Fibroblast of the aortic adventitia (primary cell): Measurements from ENCODE around the gene SLIT3. TPM values are rescaled to one million over a fixed set of nuclear protein-coding genes. Genes with fewer than 3 reads are reported as not detected.

Source experiments
- DNase-seq: peaks from one replicate; pipeline ENCODE4 v3.0.0-alpha.2; 2010; ENCODE audit warnings: low read depth
- H3K4me3 ChIP-seq: 2 replicates; pipeline ENCODE4 v1.5.1; 2011; ENCODE audit warnings: low read depth, mild to moderate bottlenecking, control low read depth, low read length, moderate library complexity
- total RNA-seq: library from RNA; depleted of rRNA; stranded (reverse); fragments of >200 nt; gene quantifications from 2 replicates; pipeline ENCODE4 v1.2.3, GENCODE V29; 2012; ENCODE audit warnings: low replicate concordance
- TF ChIP-seq, protein P1 (sequence below): IDR thresholded peaks from 2 replicates; pipeline ENCODE4 v1.5.1; 2011; ENCODE audit warnings: mild to moderate bottlenecking, low read length, control low read depth, inconsistent platforms; ENCODE audit not compliant: insufficient read depth

SLIT3 gene
- total RNA-seq, 1 donor: 65.3 TPM

DNA sequence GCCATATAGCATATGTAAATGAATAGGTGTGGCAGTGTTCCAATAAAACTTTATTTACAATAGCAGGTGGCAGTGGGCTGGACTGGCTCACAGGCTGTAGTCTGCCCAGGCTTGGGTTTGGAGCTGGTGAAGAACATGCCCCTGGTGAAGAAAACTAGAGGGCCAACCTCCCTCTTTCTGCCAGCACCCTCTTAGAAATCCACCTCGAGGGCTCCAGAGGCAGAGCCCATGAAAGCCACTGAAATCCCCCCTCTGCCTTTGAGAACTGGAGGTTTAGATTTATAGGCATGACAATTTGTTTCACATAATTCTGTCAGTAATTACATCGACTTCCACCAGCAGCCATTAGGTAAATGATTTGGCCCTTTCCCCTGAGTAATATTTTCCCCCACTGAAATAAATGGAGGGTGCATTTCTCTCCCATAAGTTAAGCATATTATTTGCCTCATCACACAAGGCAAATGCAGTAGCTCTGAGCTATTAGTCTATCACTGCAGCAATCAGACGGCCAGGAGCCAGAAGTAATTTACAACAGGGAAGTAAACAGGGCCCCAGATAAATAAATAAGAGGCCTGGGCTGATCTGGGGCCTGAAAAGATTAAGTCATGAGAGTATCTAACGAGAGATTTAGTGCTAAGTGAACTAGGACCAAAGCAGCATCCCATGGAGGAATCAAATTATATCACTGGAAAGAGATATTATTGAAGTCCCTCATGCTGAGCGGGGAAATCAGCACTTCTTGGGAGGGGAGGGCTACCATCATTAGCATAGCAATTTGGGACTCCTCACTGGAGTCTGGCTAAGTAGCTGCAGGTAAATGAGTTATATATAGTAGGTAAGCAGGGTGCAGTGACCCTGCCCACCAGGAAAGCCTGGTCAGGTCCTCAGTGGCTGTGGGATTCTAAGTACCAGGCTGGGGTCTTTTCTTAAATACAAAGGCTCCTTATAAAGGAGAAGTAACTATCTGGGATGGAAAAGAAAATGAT lies 123.9 kb downstream of the SLIT3 start:
- TF ChIP-seq, protein P1, sequence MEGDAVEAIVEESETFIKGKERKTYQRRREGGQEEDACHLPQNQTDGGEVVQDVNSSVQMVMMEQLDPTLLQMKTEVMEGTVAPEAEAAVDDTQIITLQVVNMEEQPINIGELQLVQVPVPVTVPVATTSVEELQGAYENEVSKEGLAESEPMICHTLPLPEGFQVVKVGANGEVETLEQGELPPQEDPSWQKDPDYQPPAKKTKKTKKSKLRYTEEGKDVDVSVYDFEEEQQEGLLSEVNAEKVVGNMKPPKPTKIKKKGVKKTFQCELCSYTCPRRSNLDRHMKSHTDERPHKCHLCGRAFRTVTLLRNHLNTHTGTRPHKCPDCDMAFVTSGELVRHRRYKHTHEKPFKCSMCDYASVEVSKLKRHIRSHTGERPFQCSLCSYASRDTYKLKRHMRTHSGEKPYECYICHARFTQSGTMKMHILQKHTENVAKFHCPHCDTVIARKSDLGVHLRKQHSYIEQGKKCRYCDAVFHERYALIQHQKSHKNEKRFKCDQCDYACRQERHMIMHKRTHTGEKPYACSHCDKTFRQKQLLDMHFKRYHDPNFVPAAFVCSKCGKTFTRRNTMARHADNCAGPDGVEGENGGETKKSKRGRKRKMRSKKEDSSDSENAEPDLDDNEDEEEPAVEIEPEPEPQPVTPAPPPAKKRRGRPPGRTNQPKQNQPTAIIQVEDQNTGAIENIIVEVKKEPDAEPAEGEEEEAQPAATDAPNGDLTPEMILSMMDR: no peak
- H3K4me3 ChIP-seq: no peak overlapping the region
- DNase-seq: no peak

DNA sequence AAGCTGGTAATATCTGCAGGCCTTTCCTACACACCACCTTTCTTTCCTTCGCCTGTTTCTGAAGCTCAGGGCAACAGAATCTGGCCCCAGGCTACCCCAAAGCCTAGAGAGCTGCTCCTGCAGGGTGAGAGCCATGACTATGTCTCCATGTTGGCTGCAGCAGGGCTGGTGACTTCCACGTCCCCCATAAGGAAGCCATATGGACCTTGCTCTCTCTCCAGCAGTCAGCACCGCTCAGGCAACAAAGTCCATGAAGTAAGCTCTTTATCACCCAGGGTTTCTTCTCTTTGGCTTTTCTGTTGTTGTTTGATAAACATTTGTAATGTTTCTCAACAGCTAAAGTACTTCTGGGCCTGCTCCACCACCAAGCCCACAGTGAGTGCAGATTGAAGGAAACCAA lies 125.2 kb downstream of the SLIT3 start:
- DNase-seq: no peak
- TF ChIP-seq, protein P1: no peak
- H3K4me3 ChIP-seq: no peak overlapping the region

- DNase-seq: no peak
- TF ChIP-seq, protein P1: no peak
- H3K4me3 ChIP-seq: no peak overlapping the region
Measured at GRCh38 chr5:169174923-169175322, 126.0 kb downstream of the SLIT3 start.

DNA sequence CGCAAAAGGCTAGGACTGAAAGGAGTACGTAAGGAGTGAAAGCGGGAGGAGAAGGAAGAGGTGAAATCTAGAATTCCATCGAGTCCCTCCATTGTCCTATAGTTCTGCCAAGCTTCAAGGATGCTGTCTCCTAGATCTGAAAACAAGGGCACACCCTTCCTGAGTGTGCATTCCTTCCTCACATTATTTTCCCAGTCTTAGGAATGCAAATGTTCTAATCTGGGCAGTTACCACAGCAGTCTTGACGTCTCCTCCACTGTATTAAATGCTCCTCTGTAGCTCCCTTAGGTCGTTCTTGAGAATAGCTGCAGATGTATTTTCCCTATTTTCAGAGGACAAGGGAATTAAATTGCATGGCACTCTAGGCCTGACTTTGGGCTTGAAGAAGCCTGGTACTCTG lies 127.6 kb downstream of the SLIT3 start:
- DNase-seq: peak; percentile 81
- H3K4me3 ChIP-seq: no peak overlapping the region
- TF ChIP-seq, protein P1: no peak

DNA sequence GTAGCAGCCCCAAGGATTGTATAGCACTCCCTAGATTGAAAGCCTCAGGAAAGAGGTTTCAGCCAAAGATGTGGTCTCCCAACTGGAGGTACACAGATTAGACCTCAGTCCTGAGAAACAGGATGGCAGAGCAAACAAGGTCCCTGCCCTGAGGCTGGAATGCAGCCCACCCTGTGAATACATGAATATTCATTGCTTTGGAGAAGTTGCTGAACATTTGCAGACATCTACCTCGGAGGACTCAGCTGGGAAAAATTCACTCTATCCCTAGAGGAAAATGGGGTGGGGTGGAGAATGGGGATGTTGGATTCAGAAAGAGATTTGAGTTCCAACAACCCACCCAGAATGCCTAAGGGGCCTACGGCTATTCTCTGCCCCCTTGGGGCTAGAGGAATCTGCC lies 129.4 kb downstream of the SLIT3 start:
- TF ChIP-seq, protein P1: no peak
- peak; percentile 51 for DNase-seq
- no peak overlapping the region for H3K4me3 ChIP-seq

GRCh38 chr5:169169783-169170182 lies 131.2 kb downstream of the SLIT3 start:
- no peak overlapping the region for H3K4me3 ChIP-seq
- DNase-seq: no peak
- TF ChIP-seq, protein P1: no peak
